Spleen (tissue), 7 donors: ENCODE data around the gene CEACAM1.

ENCODE experiments used
- POLR2AphosphoS5 ChIP-seq, 3 donors: sonication (generic); formaldehyde crosslinking; IDR thresholded peaks; one replicate each; pipeline ENCODE4 v1.5.1; 2017; ENCODE audit warnings: antibody characterized with exemption in 3 of 3
- TF ChIP-seq, protein P1 (sequence below), 11 experiments: fragments of 200-600 bp in 7 of 11; fragments of 450-650 bp in 4 of 11; sonication (generic) in 4 of 11; IDR thresholded peaks in 8 of 11; conservative IDR thresholded peaks in 3 of 11; 1 replicate in 7 of 11; 2 replicates in 4 of 11; pipeline versions ENCODE4 v1.4.0 to v1.8.0; 2016 to 2021; ENCODE audit warnings: antibody characterized with exemption in 11 of 11, inconsistent platforms in 4 of 11, mild to moderate bottlenecking in 1 of 11
- donor health status: DM: no; HTN: no; CAD: no; lungs with moderate emphysema.
- donor health status: DM: no; HTN: no; CAD: no.
- donor health status: DM: no; HTN: no; CAD: no.

GRCh38 chr19:42494321-42494720, 34.0 kb downstream of the CEACAM1 start:
- no peak for TF ChIP-seq POLR2AphosphoS5 (IDR thresholded peaks at IDR 0.05)
- TF ChIP-seq, protein P1, sequence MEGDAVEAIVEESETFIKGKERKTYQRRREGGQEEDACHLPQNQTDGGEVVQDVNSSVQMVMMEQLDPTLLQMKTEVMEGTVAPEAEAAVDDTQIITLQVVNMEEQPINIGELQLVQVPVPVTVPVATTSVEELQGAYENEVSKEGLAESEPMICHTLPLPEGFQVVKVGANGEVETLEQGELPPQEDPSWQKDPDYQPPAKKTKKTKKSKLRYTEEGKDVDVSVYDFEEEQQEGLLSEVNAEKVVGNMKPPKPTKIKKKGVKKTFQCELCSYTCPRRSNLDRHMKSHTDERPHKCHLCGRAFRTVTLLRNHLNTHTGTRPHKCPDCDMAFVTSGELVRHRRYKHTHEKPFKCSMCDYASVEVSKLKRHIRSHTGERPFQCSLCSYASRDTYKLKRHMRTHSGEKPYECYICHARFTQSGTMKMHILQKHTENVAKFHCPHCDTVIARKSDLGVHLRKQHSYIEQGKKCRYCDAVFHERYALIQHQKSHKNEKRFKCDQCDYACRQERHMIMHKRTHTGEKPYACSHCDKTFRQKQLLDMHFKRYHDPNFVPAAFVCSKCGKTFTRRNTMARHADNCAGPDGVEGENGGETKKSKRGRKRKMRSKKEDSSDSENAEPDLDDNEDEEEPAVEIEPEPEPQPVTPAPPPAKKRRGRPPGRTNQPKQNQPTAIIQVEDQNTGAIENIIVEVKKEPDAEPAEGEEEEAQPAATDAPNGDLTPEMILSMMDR (IDR thresholded peaks at IDR 0.05 in 8 of 11, conservative IDR thresholded peaks at IDR 0.05 in 3 of 11) = no peak
